Tibial artery (tissue), 4 donors: ENCODE measurements around the gene ACOT2.
"Not testable (repeated sequence)": the region's sequence is repeated elsewhere in the genome, so short reads cannot be mapped to it uniquely, and the experiment has no call there.

Experiments
- DNase-seq, 2 donors: peaks; one replicate each; pipeline ENCODE4 v3.0.0-alpha.2; 2019
- H3K27ac ChIP-seq, 2 donors: fragments of 200-600 bp; sonication (generic) in 1 of 2; 1 replicate in 1 of 2; 2 replicates in 1 of 2; pipeline ENCODE4 v1.5.1; 2018 to 2019; ENCODE audit warnings: mild to moderate bottlenecking in 1 of 2
- H3K27me3 ChIP-seq, 2 donors: fragments of 200-600 bp; sonication (generic) in 1 of 2; one replicate each; pipeline versions ENCODE4 v1.5.1 to v1.6.0; 2016 to 2019
- H3K36me3 ChIP-seq, 3 donors: fragments of 200-600 bp; sonication (generic) in 2 of 3; one replicate each; pipeline ENCODE4 v1.5.1; 2016 to 2019; ENCODE audit warnings: mild to moderate bottlenecking in 2 of 3
- H3K4me1 ChIP-seq, 4 donors: fragments of 200-600 bp; sonication (generic) in 2 of 4; 1 replicate in 3 of 4; 2 replicates in 1 of 4; pipeline ENCODE4 v1.5.1; 2016 to 2019
- H3K4me3 ChIP-seq, 2 donors: fragments of 200-600 bp; sonication (generic) in 1 of 2; 1 replicate in 1 of 2; 2 replicates in 1 of 2; pipeline ENCODE4 v1.5.1; 2018 to 2019; ENCODE audit warnings: mild to moderate bottlenecking in 2 of 2
- H3K9me3 ChIP-seq, 3 donors: fragments of 200-600 bp; sonication (generic) in 1 of 3; one replicate each; pipeline ENCODE4 v1.5.1; 2016 to 2019
- CTCF ChIP-seq, 2 experiments: fragments of 200-600 bp in 1 of 2; fragments of 450-650 bp in 1 of 2; IDR thresholded peaks; one replicate each; pipeline ENCODE4 v1.5.1; 2017 to 2019; ENCODE audit warnings: antibody characterized with exemption in 2 of 2, mild to moderate bottlenecking in 1 of 2, moderate library complexity in 1 of 2
- intact Hi-C: fragments of 100-400 bp; cut with DNase I; formaldehyde crosslinking; loops from one replicate; pipeline ENCODE4 v1.15.0; 2023; ENCODE audit warnings: low total_unique reads

ACOT2 gene

GRCh38 chr14:73539017-73539416 is 30.0 kb upstream of the ACOT2 start:
- H3K27ac ChIP-seq, H3K36me3 ChIP-seq, H3K27me3 ChIP-seq, H3K9me3 ChIP-seq, H3K4me1 ChIP-seq, DNase-seq, H3K4me3 ChIP-seq, intact Hi-C loops: not testable (repeated sequence)
- TF ChIP-seq CTCF (IDR thresholded peaks at IDR 0.05), result peak in 1 of 2 experiments; percentile 19

- H3K27me3 ChIP-seq, H3K4me3 ChIP-seq, intact Hi-C loops, H3K36me3 ChIP-seq, H3K4me1 ChIP-seq, H3K27ac ChIP-seq, DNase-seq, H3K9me3 ChIP-seq: not testable (repeated sequence)
Observed at GRCh38 chr14:73542961-73543360, 26.1 kb upstream of the ACOT2 start.

- H3K36me3 ChIP-seq, DNase-seq, H3K4me1 ChIP-seq, H3K27me3 ChIP-seq, H3K27ac ChIP-seq, H3K9me3 ChIP-seq, H3K4me3 ChIP-seq, intact Hi-C loops: not testable (repeated sequence)
Observed at GRCh38 chr14:73545353-73545752, 23.7 kb upstream of the ACOT2 start.

GRCh38 chr14:73549097-73549496 is 19.9 kb upstream of the ACOT2 start:
- H3K9me3 ChIP-seq, intact Hi-C loops, DNase-seq, H3K27ac ChIP-seq, H3K36me3 ChIP-seq, H3K27me3 ChIP-seq, H3K4me1 ChIP-seq, H3K4me3 ChIP-seq: not testable (repeated sequence)

GRCh38 chr14:73549889-73550524 is 19.0 kb upstream of the ACOT2 start:
- DNase-seq, H3K9me3 ChIP-seq, H3K4me3 ChIP-seq, H3K36me3 ChIP-seq, H3K4me1 ChIP-seq, intact Hi-C loops, H3K27me3 ChIP-seq, H3K27ac ChIP-seq: not testable (repeated sequence)

GRCh38 chr14:73553845-73554244 is 15.2 kb upstream of the ACOT2 start:
- Histone ChIP-seq H3K27ac (no peak overlapping the region), H3K4me3 (no peak overlapping the region), H3K36me3 (no peaks in the 10 kb centered on the region), H3K27me3 (no peaks in the 10 kb centered on the region), H3K9me3 (no peaks in the 10 kb centered on the region), H3K4me1 (no peaks in the 10 kb centered on the region)
- no peak for TF ChIP-seq CTCF (IDR thresholded peaks at IDR 0.05)
- intact Hi-C loops, result no loop called here
- DNase-seq, result no peak

GRCh38 chr14:73557201-73557600 is 11.8 kb upstream of the ACOT2 start:
- H3K36me3 ChIP-seq, H3K4me3 ChIP-seq, H3K4me1 ChIP-seq, intact Hi-C loops, H3K27ac ChIP-seq, H3K9me3 ChIP-seq, H3K27me3 ChIP-seq, DNase-seq: not testable (repeated sequence)

- DNase-seq, H3K36me3 ChIP-seq, H3K4me1 ChIP-seq, intact Hi-C loops, H3K9me3 ChIP-seq, H3K4me3 ChIP-seq, H3K27ac ChIP-seq, H3K27me3 ChIP-seq: not testable (repeated sequence)
Observed at GRCh38 chr14:73558238-73558637, 10.8 kb upstream of the ACOT2 start.

- H3K27ac ChIP-seq, H3K9me3 ChIP-seq, DNase-seq, H3K4me3 ChIP-seq, H3K36me3 ChIP-seq, intact Hi-C loops, H3K27me3 ChIP-seq: not testable (repeated sequence)
- peaks cover 0 to 12% (median 6%) of the 10 kb centered on the region in 4 donors for H3K4me1 ChIP-seq
Observed at GRCh38 chr14:73562256-73562655, 6.8 kb upstream of the ACOT2 start.

GRCh38 chr14:73562696-73563095 is 6.3 kb upstream of the ACOT2 start:
- H3K4me3 ChIP-seq, H3K36me3 ChIP-seq, DNase-seq, H3K9me3 ChIP-seq, intact Hi-C loops, H3K27ac ChIP-seq, H3K27me3 ChIP-seq: not testable (repeated sequence)
- peaks cover 0 to 16% (median 8%) of the 10 kb centered on the region in 4 donors for H3K4me1 ChIP-seq

GRCh38 chr14:73566431-73566830 is 2.6 kb upstream of the ACOT2 start:
- H3K9me3 ChIP-seq, H3K4me3 ChIP-seq, H3K27me3 ChIP-seq, intact Hi-C loops, H3K36me3 ChIP-seq, DNase-seq, H3K27ac ChIP-seq: not testable (repeated sequence)
- peaks cover 0 to 36% (median 15%) of the 10 kb centered on the region in 4 donors for H3K4me1 ChIP-seq

- H3K27me3 ChIP-seq, H3K9me3 ChIP-seq, intact Hi-C loops, H3K36me3 ChIP-seq, DNase-seq, H3K4me3 ChIP-seq: not testable (repeated sequence)
- Histone ChIP-seq H3K4me1 (peaks cover 0 to 36% (median 15%) of the 10 kb centered on the region in 4 donors), H3K27ac (peak overlapping the region in 1 of 2 donors; percentile 99)
Observed at GRCh38 chr14:73566935-73567334, 2.1 kb upstream of the ACOT2 start.
